Neural cell (in vitro differentiated cells): ENCODE results near the gene FAM163B. TPM values are rescaled to one million over a fixed set of nuclear protein-coding genes. Genes with fewer than 3 reads are reported as not detected.

Source experiments
- H2AFZ ChIP-seq: fragments of 200-600, 300-800 bp; sonication (generic), shearing (Covaris generic); 2 replicates; pipeline ENCODE4 v1.6.0; 2014; ENCODE audit warnings: low read depth, mild to moderate bottlenecking, antibody characterized with exemption, low read length, moderate library complexity
- H3F3A ChIP-seq: fragments of 200-600 bp; shearing (Covaris generic); 2 replicates; pipeline ENCODE4 v1.6.1; 2016; ENCODE audit warnings: mild to moderate bottlenecking, moderate library complexity, mixed read lengths, antibody characterized with exemption, low read length; ENCODE audit not compliant: insufficient read depth, poor library complexity, severe bottlenecking
- H3K27ac ChIP-seq: fragments of 200-600, 300-800 bp; sonication (generic), shearing (Covaris generic); 2 replicates; pipeline ENCODE4 v1.5.1; 2014; ENCODE audit warnings: mild to moderate bottlenecking, low read length, moderate library complexity
- H3K27me3 ChIP-seq: fragments of 300-800, 200-600 bp; sonication (generic), shearing (Covaris generic); 2 replicates; pipeline ENCODE4 v1.6.0; 2014; ENCODE audit warnings: mild to moderate bottlenecking, low read depth, low read length, moderate library complexity; ENCODE audit not compliant: insufficient read depth
- H3K36me3 ChIP-seq: fragments of 300-800, 200-600 bp; sonication (generic), shearing (Covaris generic); 2 replicates; pipeline ENCODE4 v1.5.1; 2014; ENCODE audit warnings: mild to moderate bottlenecking, antibody characterized with exemption, low read length, moderate library complexity; ENCODE audit not compliant: insufficient read depth
- H3K4me2 ChIP-seq: fragments of 300-800, 200-600 bp; sonication (generic), shearing (Covaris generic); 2 replicates; pipeline ENCODE4 v1.6.0; 2014; ENCODE audit warnings: mild to moderate bottlenecking, low read length
- H3K4me3 ChIP-seq: fragments of 300-800, 200-600 bp; sonication (generic), shearing (Covaris generic); 2 replicates; pipeline ENCODE4 v1.5.1; 2014; ENCODE audit warnings: mild to moderate bottlenecking, low read length, moderate library complexity
- H3K79me2 ChIP-seq: fragments of 200-600 bp; shearing (Covaris generic); replicated peaks from 2 replicates; pipeline ENCODE4 v1.6.0; 2014; ENCODE audit warnings: mild to moderate bottlenecking, low read length, moderate library complexity; ENCODE audit not compliant: insufficient read depth
- H3K9ac ChIP-seq: fragments of 300-800, 200-600 bp; sonication (generic), shearing (Covaris generic); 2 replicates; pipeline ENCODE4 v1.6.1; 2016; ENCODE audit warnings: mild to moderate bottlenecking, low read length, mixed read lengths
- H3K9me2 ChIP-seq: fragments of 200-600 bp; shearing (Covaris generic); 2 replicates; pipeline ENCODE4 v1.6.1; 2016; ENCODE audit warnings: mild to moderate bottlenecking, low read length, mixed read lengths; ENCODE audit not compliant: insufficient read depth
- H3K9me3 ChIP-seq: fragments of 200-600, 300-800 bp; sonication (generic), shearing (Covaris generic); 2 replicates; pipeline ENCODE4 v1.6.1; 2016; ENCODE audit warnings: mild to moderate bottlenecking, mixed run types, low read length, moderate library complexity, mixed read lengths
- H4K20me1 ChIP-seq: fragments of 200-600 bp; shearing (Covaris generic); 2 replicates; pipeline ENCODE4 v1.6.1; 2016; ENCODE audit warnings: mild to moderate bottlenecking, mixed run types; ENCODE audit not compliant: insufficient read depth
- EP300 ChIP-seq: fragments of 450-650 bp; conservative IDR thresholded peaks from 2 replicates; pipeline ENCODE4 v1.6.1; 2014; ENCODE audit warnings: antibody characterized with exemption, mild to moderate bottlenecking, moderate library complexity; ENCODE audit not compliant: poor library complexity, severe bottlenecking
- EZH2 ChIP-seq: fragments of 200-600, 300-800 bp; shearing (Covaris generic), sonication (generic); IDR thresholded peaks from 2 replicates; pipeline ENCODE4 v1.6.1; 2014; ENCODE audit warnings: antibody characterized with exemption, low read length, borderline replicate concordance, mild to moderate bottlenecking; ENCODE audit not compliant: insufficient read depth, poor library complexity, severe bottlenecking
- MXI1 ChIP-seq: fragments of 450-650 bp; conservative IDR thresholded peaks from 2 replicates; pipeline ENCODE4 v1.6.1; 2014; ENCODE audit warnings: antibody characterized with exemption, mild to moderate bottlenecking; ENCODE audit not compliant: poor library complexity, severe bottlenecking
- POLR2AphosphoS5 ChIP-seq: IDR thresholded peaks from 2 replicates; pipeline ENCODE4 v1.6.1; 2012
- RAD21 ChIP-seq: fragments of 450-650 bp; conservative IDR thresholded peaks from 2 replicates; pipeline ENCODE4 v1.6.1; 2014; ENCODE audit warnings: antibody characterized with exemption, mild to moderate bottlenecking, moderate library complexity
- SMC3 ChIP-seq: fragments of 450-650 bp; conservative IDR thresholded peaks from 2 replicates; pipeline ENCODE4 v1.6.1; 2014; ENCODE audit warnings: antibody characterized with exemption, mild to moderate bottlenecking, moderate library complexity; ENCODE audit not compliant: poor library complexity
- TAF1 ChIP-seq: IDR thresholded peaks from 2 replicates; pipeline ENCODE4 v1.6.1; 2012; ENCODE audit warnings: low read depth
- polyA plus RNA-seq: library from polyadenylated mRNA; depleted of rRNA; stranded (reverse); fragments of >200 nt; gene quantifications from 2 replicates; pipeline ENCODE4 v1.2.3, GENCODE V29; 2014
- TF ChIP-seq, protein P1 (sequence below): IDR thresholded peaks from 2 replicates; pipeline ENCODE4 v1.6.1; 2012; ENCODE audit warnings: borderline replicate concordance
- TF ChIP-seq, protein P2 (sequence below): fragments of 450-650 bp; IDR thresholded peaks from 2 replicates; pipeline ENCODE4 v1.5.1; 2014; ENCODE audit warnings: antibody characterized with exemption, mild to moderate bottlenecking, moderate library complexity; ENCODE audit not compliant: poor library complexity, severe bottlenecking

Gene FAM163B
- polyA plus RNA-seq, 1 donor from 2014 or later = 1.5 TPM

GRCh38 chr9:133636902-133637301 is 27.7 kb upstream of the FAM163B start:
- H4K20me1 ChIP-seq = no peaks in the 10 kb centered on the region
- H3K27me3 ChIP-seq = no peaks in the 10 kb centered on the region
- H3K36me3 ChIP-seq = no peaks in the 10 kb centered on the region
- TF ChIP-seq, protein P1, sequence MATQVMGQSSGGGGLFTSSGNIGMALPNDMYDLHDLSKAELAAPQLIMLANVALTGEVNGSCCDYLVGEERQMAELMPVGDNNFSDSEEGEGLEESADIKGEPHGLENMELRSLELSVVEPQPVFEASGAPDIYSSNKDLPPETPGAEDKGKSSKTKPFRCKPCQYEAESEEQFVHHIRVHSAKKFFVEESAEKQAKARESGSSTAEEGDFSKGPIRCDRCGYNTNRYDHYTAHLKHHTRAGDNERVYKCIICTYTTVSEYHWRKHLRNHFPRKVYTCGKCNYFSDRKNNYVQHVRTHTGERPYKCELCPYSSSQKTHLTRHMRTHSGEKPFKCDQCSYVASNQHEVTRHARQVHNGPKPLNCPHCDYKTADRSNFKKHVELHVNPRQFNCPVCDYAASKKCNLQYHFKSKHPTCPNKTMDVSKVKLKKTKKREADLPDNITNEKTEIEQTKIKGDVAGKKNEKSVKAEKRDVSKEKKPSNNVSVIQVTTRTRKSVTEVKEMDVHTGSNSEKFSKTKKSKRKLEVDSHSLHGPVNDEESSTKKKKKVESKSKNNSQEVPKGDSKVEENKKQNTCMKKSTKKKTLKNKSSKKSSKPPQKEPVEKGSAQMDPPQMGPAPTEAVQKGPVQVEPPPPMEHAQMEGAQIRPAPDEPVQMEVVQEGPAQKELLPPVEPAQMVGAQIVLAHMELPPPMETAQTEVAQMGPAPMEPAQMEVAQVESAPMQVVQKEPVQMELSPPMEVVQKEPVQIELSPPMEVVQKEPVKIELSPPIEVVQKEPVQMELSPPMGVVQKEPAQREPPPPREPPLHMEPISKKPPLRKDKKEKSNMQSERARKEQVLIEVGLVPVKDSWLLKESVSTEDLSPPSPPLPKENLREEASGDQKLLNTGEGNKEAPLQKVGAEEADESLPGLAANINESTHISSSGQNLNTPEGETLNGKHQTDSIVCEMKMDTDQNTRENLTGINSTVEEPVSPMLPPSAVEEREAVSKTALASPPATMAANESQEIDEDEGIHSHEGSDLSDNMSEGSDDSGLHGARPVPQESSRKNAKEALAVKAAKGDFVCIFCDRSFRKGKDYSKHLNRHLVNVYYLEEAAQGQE = no peak
- no peak for TF ChIP-seq TAF1
- no peak for TF ChIP-seq MXI1
- TF ChIP-seq EZH2 = no peak
- no peak for TF ChIP-seq EP300
- TF ChIP-seq, protein P2, sequence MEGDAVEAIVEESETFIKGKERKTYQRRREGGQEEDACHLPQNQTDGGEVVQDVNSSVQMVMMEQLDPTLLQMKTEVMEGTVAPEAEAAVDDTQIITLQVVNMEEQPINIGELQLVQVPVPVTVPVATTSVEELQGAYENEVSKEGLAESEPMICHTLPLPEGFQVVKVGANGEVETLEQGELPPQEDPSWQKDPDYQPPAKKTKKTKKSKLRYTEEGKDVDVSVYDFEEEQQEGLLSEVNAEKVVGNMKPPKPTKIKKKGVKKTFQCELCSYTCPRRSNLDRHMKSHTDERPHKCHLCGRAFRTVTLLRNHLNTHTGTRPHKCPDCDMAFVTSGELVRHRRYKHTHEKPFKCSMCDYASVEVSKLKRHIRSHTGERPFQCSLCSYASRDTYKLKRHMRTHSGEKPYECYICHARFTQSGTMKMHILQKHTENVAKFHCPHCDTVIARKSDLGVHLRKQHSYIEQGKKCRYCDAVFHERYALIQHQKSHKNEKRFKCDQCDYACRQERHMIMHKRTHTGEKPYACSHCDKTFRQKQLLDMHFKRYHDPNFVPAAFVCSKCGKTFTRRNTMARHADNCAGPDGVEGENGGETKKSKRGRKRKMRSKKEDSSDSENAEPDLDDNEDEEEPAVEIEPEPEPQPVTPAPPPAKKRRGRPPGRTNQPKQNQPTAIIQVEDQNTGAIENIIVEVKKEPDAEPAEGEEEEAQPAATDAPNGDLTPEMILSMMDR = no peak
- no peak for TF ChIP-seq RAD21
- TF ChIP-seq POLR2AphosphoS5 = no peak
- no peak for TF ChIP-seq SMC3
- no peak overlapping the region for H3K4me2 ChIP-seq
- no peaks in the 10 kb centered on the region for H3F3A ChIP-seq
- no peak overlapping the region for H3K4me3 ChIP-seq
- H3K9me3 ChIP-seq = no peaks in the 10 kb centered on the region
- H3K9ac ChIP-seq = no peak overlapping the region
- no peak overlapping the region for H2AFZ ChIP-seq
- no peaks in the 10 kb centered on the region for H3K79me2 ChIP-seq
- H3K27ac ChIP-seq = no peak overlapping the region
- no peaks in the 10 kb centered on the region for H3K9me2 ChIP-seq

DNA sequence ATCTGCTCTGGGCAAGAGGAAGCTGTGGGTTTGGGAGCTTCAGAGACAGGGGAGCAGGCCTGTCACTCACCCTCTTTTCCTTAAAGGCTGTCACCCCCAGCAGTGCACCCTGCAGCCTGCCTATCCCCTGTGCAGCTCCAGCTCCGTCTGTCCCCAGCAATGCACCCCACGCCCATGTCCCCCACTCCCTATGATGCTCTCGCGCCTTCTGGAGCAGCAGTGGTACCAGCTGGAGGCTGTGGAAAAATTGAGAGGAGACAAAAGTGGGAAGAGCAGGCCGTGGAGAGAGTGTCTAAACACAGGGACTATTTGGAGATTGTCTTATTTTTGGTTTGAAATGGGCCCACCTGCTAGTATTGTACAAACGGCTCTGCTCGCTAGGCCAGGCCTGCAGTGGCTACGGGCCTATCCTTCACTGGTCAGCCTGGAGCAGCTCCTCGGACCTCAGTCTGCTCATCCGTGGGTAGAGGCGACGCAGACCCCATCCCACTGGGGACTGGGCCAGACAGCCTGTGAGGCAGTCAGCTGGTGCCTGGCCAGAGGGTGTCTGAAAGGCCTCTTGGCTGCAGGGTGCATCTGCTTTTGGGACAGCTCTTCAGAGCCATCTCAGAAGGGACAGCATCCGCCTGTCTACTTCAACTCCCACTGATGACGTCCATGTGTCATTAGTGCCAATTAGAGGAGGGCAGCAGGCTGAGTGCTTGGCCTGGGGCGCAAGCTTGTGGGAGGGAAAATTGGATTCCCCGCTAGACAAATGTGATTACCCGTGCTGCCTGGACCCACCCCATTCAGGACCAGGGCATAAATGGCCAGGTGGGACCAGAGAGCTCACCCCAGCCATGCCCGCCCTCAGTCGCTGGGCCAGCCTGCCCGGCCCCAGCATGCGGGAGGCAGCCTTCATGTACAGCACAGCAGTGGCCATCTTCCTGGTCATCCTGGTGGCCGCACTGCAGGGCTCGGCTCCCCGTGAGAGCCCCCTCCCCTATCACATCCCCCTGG is 26.6 kb upstream of the FAM163B start, which contains the start of gene DBH:
TSS of gene DBH (plus strand) at position 831 of the 999 bp plus-strand sequence. CDS start at position 840, 9 bp downstream.
- Histone ChIP-seq H3K9me2 (no peaks in the 10 kb centered on the region), H3K4me3 (no peak within 1 kb of the TSS), H3K4me2 (no peak within 1 kb of the TSS), H3K79me2 (no peaks in the 10 kb centered on the region), H3K9ac (no peak within 1 kb of the TSS), H3F3A (no peaks in the 10 kb centered on the region), H3K9me3 (no peaks in the 10 kb centered on the region), H3K27ac (no peak within 1 kb of the TSS), H4K20me1 (no peaks in the 10 kb centered on the region), H3K36me3 (no peaks in the 10 kb centered on the region), H2AFZ (no peak within 1 kb of the TSS), H3K27me3 (no peaks in the 10 kb centered on the region)
- no peak for TF ChIP-seq POLR2AphosphoS5
- TF ChIP-seq, protein P1 = no peak
- no peak for TF ChIP-seq TAF1
- TF ChIP-seq SMC3 = no peak
- no peak for TF ChIP-seq EZH2
- no peak for TF ChIP-seq EP300
- no peak for TF ChIP-seq RAD21
- TF ChIP-seq MXI1 = no peak
- TF ChIP-seq, protein P2 = no peak
